H1 (cell line): ENCODE data around the gene ZNF133. TPM values are rescaled to one million over a fixed set of nuclear protein-coding genes. Genes with fewer than 3 reads are reported as not detected.

Source experiments
- CHD7 ChIP-seq: fragments of 300-600 bp; sonication (generic); IDR thresholded peaks from 2 replicates; pipeline ENCODE4 v1.7.1; 2012; ENCODE audit warnings: low read length, moderate library complexity, mild to moderate bottlenecking, inconsistent platforms; ENCODE audit not compliant: insufficient replicate concordance
- GTF2F1 ChIP-seq: IDR thresholded peaks from 2 replicates; pipeline ENCODE4 v1.6.1; 2012; ENCODE audit warnings: low read depth, low read length, improper control_type of control experiment, borderline replicate concordance
- KDM5A ChIP-seq: fragments of 200-600 bp; IDR thresholded peaks from 2 replicates; pipeline ENCODE4 v1.7.1; 2012; ENCODE audit warnings: mild to moderate bottlenecking, low read length, inconsistent platforms, mixed read lengths
- MAFK ChIP-seq: IDR thresholded peaks from 2 replicates; pipeline ENCODE4 v1.6.1; 2012; ENCODE audit warnings: low read depth, mild to moderate bottlenecking, improper control_type of control experiment, low read length
- SRF ChIP-seq: IDR thresholded peaks from 2 replicates; pipeline ENCODE4 v1.6.1; 2011; ENCODE audit warnings: mild to moderate bottlenecking, low read depth, low read length, moderate library complexity
- polyA plus RNA-seq, 7 experiments: library from polyadenylated mRNA; depleted of rRNA in 3 of 7; stranded (reverse) in 5 of 7; unstranded in 2 of 7; fragments of >200 nt in 5 of 7; fragments of 200-250 nt in 2 of 7; gene quantifications; 1 replicate in 5 of 7; 2 replicates in 1 of 7; 4 replicates in 1 of 7; pipeline versions ENCODE4 v1.2.1 to v1.2.3, GENCODE V29; 2011 to 2013; ENCODE audit warnings: missing spikeins in 2 of 7, mixed read lengths in 2 of 7
- total RNA-seq: library from RNA; stranded (reverse); fragmentation: NEBNext Ultra II Directional; extraction: Animal tissue kit (Norgen Biotek cat#: 25700); gene quantifications from 2 replicates; pipeline ENCODE4 v1.2.1, GENCODE V29; 2021
- TF ChIP-seq, protein P1 (sequence below): IDR thresholded peaks from 2 replicates; pipeline ENCODE4 v1.6.1; 2011; ENCODE audit warnings: low read depth, mild to moderate bottlenecking, low read length; ENCODE audit not compliant: insufficient read depth

Gene ZNF133
- total and polyA plus RNA-seq, 2 of the 8 experiments (the other 6 are each of a cell fraction or from before 2014, with no cell fraction given) = 12.1 to 15.8 TPM

GRCh38 chr20:18252597-18253451 is 35.5 kb upstream of the ZNF133 start (continued):
- TF ChIP-seq CHD7 = no peak
- TF ChIP-seq SRF = no peak
- TF ChIP-seq, protein P1, sequence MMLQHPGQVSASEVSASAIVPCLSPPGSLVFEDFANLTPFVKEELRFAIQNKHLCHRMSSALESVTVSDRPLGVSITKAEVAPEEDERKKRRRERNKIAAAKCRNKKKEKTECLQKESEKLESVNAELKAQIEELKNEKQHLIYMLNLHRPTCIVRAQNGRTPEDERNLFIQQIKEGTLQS = no peak
- TF ChIP-seq KDM5A = no peak
- TF ChIP-seq GTF2F1 = no peak
- TF ChIP-seq MAFK = no peak
